HEK293 (cell line): ENCODE results near the gene SFT2D3.

Source experiments
- HOXA7 ChIP-seq: sonication (generic); formaldehyde crosslinking; IDR thresholded peaks from 2 replicates; pipeline ENCODE4 v1.8.1; 2022; ENCODE audit warnings: missing genetic modification reagents, borderline replicate concordance
- SP2 ChIP-seq: fragments of 450-650 bp; formaldehyde crosslinking; IDR thresholded peaks from 2 replicates; pipeline ENCODE4 v1.5.1; 2016; ENCODE audit warnings: missing biosample characterization, missing genetic modification characterization
- ZNF202 ChIP-seq: fragments of 450-650 bp; formaldehyde crosslinking; IDR thresholded peaks from 2 replicates; pipeline ENCODE4 v1.5.1; 2016; ENCODE audit warnings: missing biosample characterization, missing genetic modification characterization, borderline replicate concordance
- ZNF24 ChIP-seq: fragments of 450-650 bp; formaldehyde crosslinking; IDR thresholded peaks from 2 replicates; pipeline ENCODE4 v1.5.1; 2016; ENCODE audit warnings: missing biosample characterization, missing genetic modification characterization
- ZNF324 ChIP-seq: fragments of 450-650 bp; formaldehyde crosslinking; IDR thresholded peaks from 2 replicates; pipeline ENCODE4 v1.5.1; 2016; ENCODE audit warnings: missing biosample characterization, missing genetic modification characterization
- ZNF76 ChIP-seq: fragments of 450-650 bp; formaldehyde crosslinking; IDR thresholded peaks from 2 replicates; pipeline ENCODE4; 2016; ENCODE audit warnings: low read depth, missing biosample characterization, missing genetic modification characterization, borderline replicate concordance
- ZNF768 ChIP-seq: fragments of 450-650 bp; formaldehyde crosslinking; IDR thresholded peaks from 2 replicates; pipeline ENCODE4 v1.5.1; 2018; ENCODE audit warnings: missing biosample characterization, mild to moderate bottlenecking, missing genetic modification characterization
- TF ChIP-seq, protein P1 (sequence below): fragments of 450-650 bp; formaldehyde crosslinking; IDR thresholded peaks from 2 replicates; pipeline ENCODE4 v1.5.1; 2016; ENCODE audit warnings: missing biosample characterization, missing genetic modification characterization
- TF ChIP-seq, protein P2 (sequence below): fragments of 450-650 bp; formaldehyde crosslinking; IDR thresholded peaks from 2 replicates; pipeline ENCODE4 v1.5.1; 2016; ENCODE audit warnings: missing biosample characterization, missing genetic modification characterization
- TF ChIP-seq, protein P3 (sequence below): fragments of 450-650 bp; formaldehyde crosslinking; IDR thresholded peaks from 2 replicates; pipeline ENCODE4 v1.5.1; 2016; ENCODE audit warnings: missing biosample characterization, missing genetic modification characterization

DNA sequence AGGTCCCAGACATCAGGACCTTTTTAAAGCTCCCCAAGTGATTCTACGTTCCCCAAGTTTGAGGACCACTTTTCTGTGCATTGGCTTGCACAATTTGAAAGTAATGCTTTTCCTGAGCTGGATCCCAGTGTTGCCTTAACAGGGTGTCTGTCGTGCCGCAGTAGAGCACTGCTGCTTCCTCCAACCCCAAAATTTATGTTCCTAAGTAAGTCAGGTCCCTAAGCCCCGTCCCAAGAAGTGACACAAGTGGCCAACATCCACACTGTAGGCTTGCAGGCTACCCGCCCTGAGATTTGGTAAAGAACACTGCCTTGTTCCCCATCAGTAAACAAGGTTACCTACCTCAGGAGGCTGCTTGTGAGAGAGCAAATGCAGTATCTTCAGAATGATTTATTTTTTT is 2.0 kb downstream of the SFT2D3 start:
- TF ChIP-seq, protein P1, sequence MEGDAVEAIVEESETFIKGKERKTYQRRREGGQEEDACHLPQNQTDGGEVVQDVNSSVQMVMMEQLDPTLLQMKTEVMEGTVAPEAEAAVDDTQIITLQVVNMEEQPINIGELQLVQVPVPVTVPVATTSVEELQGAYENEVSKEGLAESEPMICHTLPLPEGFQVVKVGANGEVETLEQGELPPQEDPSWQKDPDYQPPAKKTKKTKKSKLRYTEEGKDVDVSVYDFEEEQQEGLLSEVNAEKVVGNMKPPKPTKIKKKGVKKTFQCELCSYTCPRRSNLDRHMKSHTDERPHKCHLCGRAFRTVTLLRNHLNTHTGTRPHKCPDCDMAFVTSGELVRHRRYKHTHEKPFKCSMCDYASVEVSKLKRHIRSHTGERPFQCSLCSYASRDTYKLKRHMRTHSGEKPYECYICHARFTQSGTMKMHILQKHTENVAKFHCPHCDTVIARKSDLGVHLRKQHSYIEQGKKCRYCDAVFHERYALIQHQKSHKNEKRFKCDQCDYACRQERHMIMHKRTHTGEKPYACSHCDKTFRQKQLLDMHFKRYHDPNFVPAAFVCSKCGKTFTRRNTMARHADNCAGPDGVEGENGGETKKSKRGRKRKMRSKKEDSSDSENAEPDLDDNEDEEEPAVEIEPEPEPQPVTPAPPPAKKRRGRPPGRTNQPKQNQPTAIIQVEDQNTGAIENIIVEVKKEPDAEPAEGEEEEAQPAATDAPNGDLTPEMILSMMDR = no peak
- TF ChIP-seq ZNF202 (tag by site-specific recombination) = no peak
- no peak for TF ChIP-seq ZNF324
- no peak for TF ChIP-seq SP2
- TF ChIP-seq HOXA7 (CRISPR knock-in tag) = no peak
- TF ChIP-seq, protein P2, sequence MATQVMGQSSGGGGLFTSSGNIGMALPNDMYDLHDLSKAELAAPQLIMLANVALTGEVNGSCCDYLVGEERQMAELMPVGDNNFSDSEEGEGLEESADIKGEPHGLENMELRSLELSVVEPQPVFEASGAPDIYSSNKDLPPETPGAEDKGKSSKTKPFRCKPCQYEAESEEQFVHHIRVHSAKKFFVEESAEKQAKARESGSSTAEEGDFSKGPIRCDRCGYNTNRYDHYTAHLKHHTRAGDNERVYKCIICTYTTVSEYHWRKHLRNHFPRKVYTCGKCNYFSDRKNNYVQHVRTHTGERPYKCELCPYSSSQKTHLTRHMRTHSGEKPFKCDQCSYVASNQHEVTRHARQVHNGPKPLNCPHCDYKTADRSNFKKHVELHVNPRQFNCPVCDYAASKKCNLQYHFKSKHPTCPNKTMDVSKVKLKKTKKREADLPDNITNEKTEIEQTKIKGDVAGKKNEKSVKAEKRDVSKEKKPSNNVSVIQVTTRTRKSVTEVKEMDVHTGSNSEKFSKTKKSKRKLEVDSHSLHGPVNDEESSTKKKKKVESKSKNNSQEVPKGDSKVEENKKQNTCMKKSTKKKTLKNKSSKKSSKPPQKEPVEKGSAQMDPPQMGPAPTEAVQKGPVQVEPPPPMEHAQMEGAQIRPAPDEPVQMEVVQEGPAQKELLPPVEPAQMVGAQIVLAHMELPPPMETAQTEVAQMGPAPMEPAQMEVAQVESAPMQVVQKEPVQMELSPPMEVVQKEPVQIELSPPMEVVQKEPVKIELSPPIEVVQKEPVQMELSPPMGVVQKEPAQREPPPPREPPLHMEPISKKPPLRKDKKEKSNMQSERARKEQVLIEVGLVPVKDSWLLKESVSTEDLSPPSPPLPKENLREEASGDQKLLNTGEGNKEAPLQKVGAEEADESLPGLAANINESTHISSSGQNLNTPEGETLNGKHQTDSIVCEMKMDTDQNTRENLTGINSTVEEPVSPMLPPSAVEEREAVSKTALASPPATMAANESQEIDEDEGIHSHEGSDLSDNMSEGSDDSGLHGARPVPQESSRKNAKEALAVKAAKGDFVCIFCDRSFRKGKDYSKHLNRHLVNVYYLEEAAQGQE (tag by site-specific recombination) = no peak
- no peak for TF ChIP-seq ZNF768 (tag by site-specific recombination)
- TF ChIP-seq, protein P3, sequence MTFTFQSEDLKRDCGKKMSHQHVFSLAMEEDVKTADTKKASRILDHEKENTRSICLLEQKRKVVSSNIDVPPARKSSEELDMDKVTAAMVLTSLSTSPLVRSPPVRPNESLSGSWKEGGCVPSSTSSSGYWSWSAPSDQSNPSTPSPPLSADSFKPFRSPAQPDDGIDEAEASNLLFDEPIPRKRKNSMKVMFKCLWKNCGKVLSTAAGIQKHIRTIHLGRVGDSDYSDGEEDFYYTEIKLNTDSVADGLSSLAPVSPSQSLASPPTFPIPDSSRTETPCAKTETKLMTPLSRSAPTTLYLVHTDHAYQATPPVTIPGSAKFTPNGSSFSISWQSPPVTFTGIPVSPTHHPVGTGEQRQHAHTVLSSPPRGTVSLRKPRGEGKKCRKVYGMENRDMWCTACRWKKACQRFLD (tag by site-specific recombination) = no peak
- TF ChIP-seq ZNF76 (tag by site-specific recombination) = no peak
- TF ChIP-seq ZNF24 (tag by site-specific recombination) = no peak
